Endothelial cell of umbilical vein (primary cell): ENCODE measurements around the gene DPH1. TPM values are rescaled to one million over a fixed set of nuclear protein-coding genes. Genes with fewer than 3 reads are reported as not detected.

Experiments used
- BruUV-seq: library from RNA; stranded (reverse); fragments of 400-500 nt; replicated peaks from 2 replicates; lab custom pipeline; 2021; lab: Mats Ljungman, UMichigan
- CTCF ChIA-PET: fragments of 300-600, 350-600 bp; sonication (Branson Sonifier 250); formaldehyde crosslinking; loops from one replicate; lab custom pipeline; 2021; ENCODE audit warnings: antibody characterized with exemption, inconsistent platforms; lab: Charles Lee
- POLR2A ChIA-PET: fragments of 300-600, 350-600 bp; sonication (Branson Sonifier 250); formaldehyde crosslinking; loops from one replicate; lab custom pipeline; 2021; ENCODE audit warnings: antibody characterized with exemption, inconsistent platforms; lab: Charles Lee
- DNase-seq: peaks from one replicate; pipeline ENCODE4 v3.0.0-alpha.2; 2011; ENCODE audit warnings: low read depth, low spot score
- FAIRE-seq: peaks from 2 replicates; lab custom pipeline; 2011; peaks lifted over from hg19 to GRCh38; lab: Jason Lieb, UNC
- H2AFZ ChIP-seq: 2 replicates; pipeline ENCODE4 v1.6.0; 2012; ENCODE audit warnings: low read depth, low read length, control low read depth, inconsistent platforms
- H3K27ac ChIP-seq: 2 replicates; pipeline ENCODE4 v1.5.1; 2011; ENCODE audit warnings: low read depth, mild to moderate bottlenecking, control low read depth, low read length, moderate library complexity; ENCODE audit not compliant: insufficient read depth
- H3K27me3 ChIP-seq, 2 experiments: 2 replicates each; pipeline versions ENCODE4 v1.6.0 to v1.6.1; 2011; ENCODE audit warnings: low read length in 2 of 2, mixed read lengths in 1 of 2; ENCODE audit not compliant: control insufficient read depth in 2 of 2, insufficient read depth in 2 of 2
- H3K36me3 ChIP-seq, 2 experiments: 2 replicates in 1 of 2; 3 replicates in 1 of 2; pipeline ENCODE4 v1.5.1; 2011; ENCODE audit warnings: low read length in 2 of 2, mild to moderate bottlenecking in 1 of 2, moderate library complexity in 1 of 2; ENCODE audit not compliant: control insufficient read depth in 2 of 2, insufficient read depth in 2 of 2; ENCODE audit errors: extremely low read depth in 1 of 2
- H3K4me1 ChIP-seq: 3 replicates; pipeline ENCODE4 v1.5.1; 2011; ENCODE audit warnings: mild to moderate bottlenecking, low read length; ENCODE audit not compliant: control insufficient read depth, insufficient read depth; ENCODE audit errors: extremely low read depth
- H3K4me2 ChIP-seq: 2 replicates; pipeline ENCODE4 v1.6.1; 2011; ENCODE audit warnings: low read length, control low read depth, mixed read lengths; ENCODE audit not compliant: insufficient read depth
- H3K4me3 ChIP-seq, 3 experiments: fragments of 200-600 bp in 1 of 3; sonication (generic), shearing (Covaris generic) in 1 of 3; replicated peaks in 1 of 3; 2 replicates each; pipeline ENCODE4 v1.5.1; 2011 to 2016; ENCODE audit warnings: control low read depth in 3 of 3, low read length in 3 of 3, mild to moderate bottlenecking in 2 of 3, inconsistent platforms in 1 of 3, low read depth in 1 of 3, moderate library complexity in 1 of 3; ENCODE audit not compliant: insufficient read depth in 1 of 3
- H3K79me2 ChIP-seq: 2 replicates; pipeline ENCODE4 v1.6.0; 2012; ENCODE audit warnings: low read length, inconsistent platforms; ENCODE audit not compliant: control insufficient read depth, insufficient read depth
- H3K9ac ChIP-seq: replicated peaks from 2 replicates; pipeline ENCODE3; 2011; ENCODE audit warnings: low read length, control low read depth; ENCODE audit not compliant: insufficient read depth; ENCODE audit errors: extremely low read depth
- H3K9me1 ChIP-seq: replicated peaks from 3 replicates; pipeline ENCODE4 v1.6.0; 2011; ENCODE audit warnings: mild to moderate bottlenecking, low read length; ENCODE audit not compliant: control insufficient read depth, insufficient read depth; ENCODE audit errors: extremely low read depth
- H3K9me3 ChIP-seq: replicated peaks from 2 replicates; pipeline ENCODE4 v1.5.1; 2012; ENCODE audit warnings: low read length, inconsistent platforms; ENCODE audit not compliant: control insufficient read depth, insufficient read depth
- H4K20me1 ChIP-seq: replicated peaks from 2 replicates; pipeline ENCODE3; 2011; ENCODE audit warnings: mild to moderate bottlenecking, low read length; ENCODE audit not compliant: control insufficient read depth, insufficient read depth; ENCODE audit errors: extremely low read depth
- CTCF ChIP-seq, 2 donors: IDR thresholded peaks; 1 replicate in 1 of 2; 2 replicates in 1 of 2; pipeline ENCODE4 v1.5.1; 2011; ENCODE audit warnings: low read length in 2 of 2, mild to moderate bottlenecking in 2 of 2, moderate library complexity in 2 of 2, control low read depth in 1 of 2, inconsistent platforms in 1 of 2, low read depth in 1 of 2; ENCODE audit not compliant: insufficient read depth in 1 of 2; ENCODE audit errors: extremely low read depth in 1 of 2
- EZH2 ChIP-seq: IDR thresholded peaks from 2 replicates; pipeline ENCODE4 v1.6.1; 2012; ENCODE audit warnings: borderline replicate concordance, low read depth, mild to moderate bottlenecking, moderate library complexity, low read length, inconsistent platforms; ENCODE audit not compliant: severe bottlenecking
- FOS ChIP-seq: IDR thresholded peaks from 2 replicates; pipeline ENCODE4 v1.6.1; 2011; ENCODE audit warnings: mild to moderate bottlenecking, low read length, moderate library complexity, borderline replicate concordance; ENCODE audit not compliant: insufficient read depth
- GATA2 ChIP-seq: IDR thresholded peaks from 2 replicates; pipeline ENCODE4 v1.7.0; 2011; ENCODE audit warnings: low read depth, mild to moderate bottlenecking, moderate library complexity, mixed read lengths, low read length; ENCODE audit not compliant: insufficient read length, insufficient read depth
- JUN ChIP-seq: IDR thresholded peaks from 2 replicates; pipeline ENCODE4 v1.6.1; 2011; ENCODE audit warnings: borderline replicate concordance, low read depth; ENCODE audit not compliant: insufficient read length, insufficient read depth
- MAX ChIP-seq: IDR thresholded peaks from 2 replicates; pipeline ENCODE4 v1.6.1; 2011; ENCODE audit not compliant: insufficient read depth, insufficient read length
- MYC ChIP-seq: IDR thresholded peaks from one replicate; pipeline ENCODE4 v1.6.1; 2011; ENCODE audit warnings: mild to moderate bottlenecking, low read depth, low read length
- POLR2A ChIP-seq: IDR thresholded peaks from 2 replicates; pipeline ENCODE4 v1.6.1; 2012; ENCODE audit warnings: low read depth, mild to moderate bottlenecking, control low read depth, low read length
- POLR2AphosphoS5 ChIP-seq: IDR thresholded peaks from 2 replicates; pipeline ENCODE4 v1.6.1; 2012; ENCODE audit warnings: low read depth, mild to moderate bottlenecking, control low read depth, low read length, moderate library complexity; ENCODE audit not compliant: insufficient read depth
- dilution Hi-C: fragments of 300-500 bp; cut with MboI; formaldehyde crosslinking; loops from one replicate; pipeline ENCODE4 v1.15.0; 2019; ENCODE audit warnings: low sequenced_read_pairs; ENCODE audit not compliant: extremely low pct_ligation_motif_present
- intact Hi-C: fragments of 100-400 bp; cut with micrococcal nuclease; formaldehyde crosslinking; loops from one replicate; pipeline ENCODE4 v1.10.0; 2022
- polyA plus RNA-seq, 4 experiments: library from polyadenylated mRNA; depleted of rRNA in 3 of 4; stranded (reverse) in 3 of 4; unstranded in 1 of 4; fragments of >200 nt; gene quantifications; 2 replicates each; pipeline versions ENCODE4 v1.2.1 to v1.2.3, GENCODE V29; 2011 to 2012; ENCODE audit warnings: missing spikeins in 1 of 4
- total RNA-seq: library from RNA; stranded (reverse); gene quantifications from 2 replicates; pipeline ENCODE4 v1.2.3, GENCODE V29; 2021

The DPH1 gene
- total and polyA plus RNA-seq, 2 donors (not counting 3 experiments of a cell fraction or from before 2014, with no cell fraction given), result 37.8 to 45.6 TPM

GRCh38 chr17:2090804-2091534 is 61.0 kb downstream of the DPH1 start:
- Histone ChIP-seq H3K4me3 (no peak overlapping the region), H3K4me2 (peak overlapping the region; percentile 46), H4K20me1 (no peaks in the 10 kb centered on the region), H3K27ac (peak overlapping the region; percentile 66), H3K9me1 (no peaks in the 10 kb centered on the region), H3K9ac (peak overlapping the region; percentile 40), H3K79me2 (no peaks in the 10 kb centered on the region), H3K27me3 (no peaks in the 10 kb centered on the region), H3K9me3 (no peaks in the 10 kb centered on the region), H2AFZ (no peak overlapping the region), H3K36me3 (no peaks in the 10 kb centered on the region), H3K4me1 (peaks cover 51% of the 10 kb centered on the region)
- peak; percentile 50 for TF ChIP-seq POLR2AphosphoS5
- TF ChIP-seq EZH2, result no peak
- no peak for TF ChIP-seq MYC
- no peak for TF ChIP-seq FOS
- peak; percentile 28 to 49 for TF ChIP-seq CTCF (IDR thresholded peaks at IDR 0.05; ENCODE audit: extremely low read depth in 1 of 2, insufficient read depth in 1 of 2, low read depth in 1 of 2, low read length in 2 of 2)
- TF ChIP-seq MAX, result no peak
- TF ChIP-seq GATA2, result no peak
- no peak for TF ChIP-seq JUN
- peak; percentile 46 for TF ChIP-seq POLR2A
- no TSS peak for BruUV-seq
- intact Hi-C loops (loop anchor here (1.0 kb wide), 2 partner anchors 25 to 84 kb away; no protein-coding TSS in a partner anchor), dilution Hi-C loops (no loop called here)
- ChIA-PET POLR2A (interaction anchor here (0.6 to 1.1 kb wide), 2 partner anchors 84 to 191 kb away, joined by 4 to 5 read pairs; no protein-coding TSS in a partner anchor), CTCF (interaction anchor here (0.6 to 9.2 kb wide), 22 partner anchors 9 to 154 kb away, joined by 3 to 76 read pairs (median 5); partner anchors contain the start of gene HIC1)
- FAIRE-seq, result peak; percentile 88
- peak; percentile 85 for DNase-seq
